Measurements from ENCODE around the gene TACR3.
"Not testable (repeated sequence)": the region's sequence is repeated elsewhere in the genome, so short reads cannot be mapped to it uniquely, and the experiment has no call there.

Gene TACR3

GRCh38 chr4:103719830-103720207, at the start of gene TACR3:
TSS of gene TACR3 (minus strand) at chr4:103719985. CDS start at chr4:103719675, 310 bp downstream.
- DNase-seq (ENCODE audit: low read depth in 2 of 2) = no peak

GRCh38 chr4:103757631-103758030, 37.8 kb upstream of the TACR3 start:
- no peak for DNase-seq (ENCODE audit: low read depth in 2 of 2)

- DNase-seq (ENCODE audit: low read depth in 2 of 2) = no peak
Measured at GRCh38 chr4:103756741-103757140, 37.0 kb upstream of the TACR3 start.

GRCh38 chr4:103754844-103755243, 35.1 kb upstream of the TACR3 start:
- no peak for DNase-seq (ENCODE audit: low read depth in 2 of 2)

- DNase-seq (ENCODE audit: low read depth in 2 of 2) = no peak
Measured at GRCh38 chr4:103753868-103754653, 34.3 kb upstream of the TACR3 start.

- DNase-seq (ENCODE audit: low read depth in 2 of 2) = not testable (repeated sequence)
Measured at GRCh38 chr4:103723150-103723549, 3.4 kb upstream of the TACR3 start.

- DNase-seq (ENCODE audit: low read depth in 2 of 2) = no peak
Measured at GRCh38 chr4:103721251-103721650, 1.5 kb upstream of the TACR3 start.

- DNase-seq (ENCODE audit: low read depth in 2 of 2) = no peak
Measured at GRCh38 chr4:103720661-103721060, 876 bp upstream of the TACR3 start.

GRCh38 chr4:103719105-103719829, 518 bp downstream of the TACR3 start:
- no peak for DNase-seq (ENCODE audit: low read depth in 2 of 2)

GRCh38 chr4:103692615-103693014, 27.2 kb downstream of the TACR3 start:
- DNase-seq (ENCODE audit: low read depth in 2 of 2) = no peak

GRCh38 chr4:103673983-103674382, 45.8 kb downstream of the TACR3 start:
- DNase-seq (ENCODE audit: low read depth in 2 of 2) = no peak

GRCh38 chr4:103666764-103667163, 53.0 kb downstream of the TACR3 start:
- not testable (repeated sequence) for DNase-seq (ENCODE audit: low read depth in 2 of 2)

- DNase-seq (ENCODE audit: low read depth in 2 of 2) = no peak
Measured at GRCh38 chr4:103664436-103665075, 55.2 kb downstream of the TACR3 start.

GRCh38 chr4:103648541-103648940, 71.2 kb downstream of the TACR3 start:
- DNase-seq (ENCODE audit: low read depth in 2 of 2) = no peak

GRCh38 chr4:103645991-103646390, 73.8 kb downstream of the TACR3 start:
- no peak for DNase-seq (ENCODE audit: low read depth in 2 of 2)

GRCh38 chr4:103634236-103634635, 85.5 kb downstream of the TACR3 start:
- DNase-seq (ENCODE audit: low read depth in 2 of 2) = no peak

GRCh38 chr4:103626296-103626695, 93.5 kb downstream of the TACR3 start:
- no peak for DNase-seq (ENCODE audit: low read depth in 2 of 2)

GRCh38 chr4:103591841-103592240, 127.9 kb downstream of the TACR3 start:
- no peak for DNase-seq (ENCODE audit: low read depth in 2 of 2)

- no peak for DNase-seq (ENCODE audit: low read depth in 2 of 2)
Measured at GRCh38 chr4:103567591-103567990, 152.2 kb downstream of the TACR3 start.

GRCh38 chr4:103559178-103559577, 160.6 kb downstream of the TACR3 start:
- DNase-seq (ENCODE audit: low read depth in 2 of 2) = not testable (repeated sequence)

Data from stimulated activated CD4-positive, alpha-beta T cell treated with anti-CD3 and anti-CD28 coated beads, Interleukin-1b, Interleukin-23, amount 100 ng/mL, for 1 hour (primary cell).